ENCODE measurements around the gene NHERF1.

DNA sequence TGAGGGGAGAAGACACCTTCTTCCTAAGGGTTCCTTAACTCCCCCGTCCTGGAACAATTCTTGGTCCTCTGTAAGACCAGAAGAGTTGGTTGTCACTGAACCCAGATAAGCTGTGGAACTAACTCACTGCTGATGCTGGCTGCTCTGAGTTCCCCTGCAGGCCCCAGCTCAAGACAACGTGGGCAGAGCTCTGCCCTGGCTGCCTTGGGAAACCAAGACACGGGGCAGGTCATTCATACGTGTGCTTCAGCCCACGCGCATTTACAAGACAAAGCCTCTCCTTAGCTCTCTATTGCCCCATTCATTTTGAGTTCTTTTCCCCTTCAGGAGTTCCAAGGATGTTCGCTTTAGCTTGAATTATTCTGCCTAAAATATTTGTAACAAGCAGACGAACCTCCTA, 31.1 kb downstream of the NHERF1 start:
- TF ChIP-seq POLR2A (IDR thresholded peaks at IDR 0.05; ENCODE audit: low read length): no peak
- no peak for TF ChIP-seq GATA1 (IDR thresholded peaks at IDR 0.05; ENCODE audit: low read depth, low read length)
